CD14-positive monocyte (primary cell): ENCODE data around the gene LRP1B. TPM values are rescaled to one million over a fixed set of nuclear protein-coding genes. Genes with fewer than 3 reads are reported as not detected.

Experiments used
- DNase-seq, 3 donors: peaks; one replicate each; pipeline ENCODE4 v3.0.0-alpha.2; 2011 to 2022
- H2AFZ ChIP-seq: 2 replicates; pipeline ENCODE4 v1.6.0; 2012; ENCODE audit warnings: mild to moderate bottlenecking, low read depth, low read length, inconsistent platforms; ENCODE audit not compliant: insufficient read depth, poor library complexity, severe bottlenecking
- H3K27ac ChIP-seq, 2 donors: 1 replicate in 1 of 2; 2 replicates in 1 of 2; pipeline ENCODE4 v1.5.1; 2012 to 2013; ENCODE audit warnings: low read length in 2 of 2, control low read depth in 1 of 2, inconsistent platforms in 1 of 2, low read depth in 1 of 2, mild to moderate bottlenecking in 1 of 2
- H3K27me3 ChIP-seq, 2 donors: one replicate each; pipeline versions ENCODE4 v1.6.0 to v1.6.1; 2011 to 2013; ENCODE audit warnings: low read length in 2 of 2; ENCODE audit not compliant: control insufficient read depth in 2 of 2, insufficient read depth in 2 of 2
- H3K36me3 ChIP-seq, 2 donors: replicated peaks in 1 of 2; 1 replicate in 1 of 2; 2 replicates in 1 of 2; pipeline versions ENCODE4 v1.5.1 to v1.6.1; 2012 to 2013; ENCODE audit warnings: low read length in 2 of 2, control low read depth in 1 of 2, inconsistent platforms in 1 of 2, mild to moderate bottlenecking in 1 of 2; ENCODE audit not compliant: insufficient read depth in 2 of 2, control insufficient read depth in 1 of 2
- H3K4me1 ChIP-seq, 2 donors: 1 replicate in 1 of 2; 2 replicates in 1 of 2; pipeline versions ENCODE4 v1.5.1 to v1.6.1; 2012 to 2013; ENCODE audit warnings: low read length in 2 of 2, control low read depth in 1 of 2, inconsistent platforms in 1 of 2, mild to moderate bottlenecking in 1 of 2, moderate library complexity in 1 of 2; ENCODE audit not compliant: insufficient read depth in 2 of 2, control insufficient read depth in 1 of 2
- H3K4me2 ChIP-seq: replicated peaks from 2 replicates; pipeline ENCODE3; 2012; ENCODE audit warnings: low read length, moderate library complexity, mild to moderate bottlenecking; ENCODE audit not compliant: poor library complexity, severe bottlenecking; ENCODE audit errors: extremely low read depth
- H3K4me3 ChIP-seq, 3 experiments: fragments of 200-600 bp in 1 of 3; sonication (generic) in 1 of 3; replicated peaks in 1 of 3; 1 replicate in 2 of 3; 2 replicates in 1 of 3; pipeline ENCODE4 v1.5.1; 2011 to 2013; ENCODE audit warnings: low read length in 3 of 3, mild to moderate bottlenecking in 3 of 3, control low read depth in 2 of 3, low read depth in 2 of 3, inconsistent platforms in 1 of 3, moderate library complexity in 1 of 3
- H3K79me2 ChIP-seq: 2 replicates; pipeline ENCODE4 v1.6.0; 2012; ENCODE audit warnings: mild to moderate bottlenecking, control low read depth, inconsistent platforms, low read length, moderate library complexity; ENCODE audit not compliant: insufficient read depth
- H3K9ac ChIP-seq: 2 replicates; pipeline ENCODE4 v1.6.0; 2017; ENCODE audit warnings: low read length, mild to moderate bottlenecking; ENCODE audit not compliant: insufficient read depth, poor library complexity, severe bottlenecking
- H3K9me3 ChIP-seq, 2 donors: replicated peaks in 1 of 2; 1 replicate in 1 of 2; 2 replicates in 1 of 2; pipeline versions ENCODE4 v1.5.1 to v1.6.1; 2012 to 2013; ENCODE audit warnings: low read length in 2 of 2, control low read depth in 1 of 2; ENCODE audit not compliant: control insufficient read depth in 1 of 2, insufficient read depth in 1 of 2
- H4K20me1 ChIP-seq: 2 replicates; pipeline ENCODE4 v1.6.0; 2012; ENCODE audit warnings: mild to moderate bottlenecking, low read length, control low read depth, moderate library complexity; ENCODE audit not compliant: insufficient read depth
- H3K27ac Mint-ChIP-seq, 7 donors: one replicate each; pipeline ENCODE4 v1.8.0; 2020; ENCODE audit warnings: mild to moderate bottlenecking in 7 of 7, mixed read lengths in 7 of 7, moderate library complexity in 6 of 7, inconsistent platforms in 2 of 7
- H3K27me3 Mint-ChIP-seq, 3 donors: one replicate each; pipeline ENCODE4 v1.8.0; 2021 to 2022; ENCODE audit warnings: low read depth in 3 of 3, mild to moderate bottlenecking in 3 of 3, mixed read lengths in 3 of 3, moderate library complexity in 3 of 3, inconsistent platforms in 1 of 3
- H3K36me3 Mint-ChIP-seq, 2 donors: one replicate each; pipeline ENCODE4 v1.8.0; 2020; ENCODE audit warnings: mixed read lengths in 2 of 2, inconsistent platforms in 1 of 2, mild to moderate bottlenecking in 1 of 2
- H3K4me1 Mint-ChIP-seq: one replicate; pipeline ENCODE4 v1.8.0; 2020; ENCODE audit warnings: mild to moderate bottlenecking, mixed read lengths
- H3K4me3 Mint-ChIP-seq, 2 donors: one replicate each; pipeline ENCODE4 v1.8.0; 2020; ENCODE audit warnings: mild to moderate bottlenecking in 2 of 2, mixed read lengths in 2 of 2, moderate library complexity in 1 of 2
- H3K9me3 Mint-ChIP-seq, 7 donors: one replicate each; pipeline ENCODE4 v1.8.0; 2020 to 2022; ENCODE audit warnings: mixed read lengths in 7 of 7, mild to moderate bottlenecking in 6 of 7, moderate library complexity in 6 of 7, inconsistent platforms in 2 of 7
- CTCF ChIP-seq: fragments of 200-600 bp; IDR thresholded peaks from one replicate; pipeline ENCODE4 v1.8.0; 2022; ENCODE audit warnings: antibody characterized with exemption, mild to moderate bottlenecking
- WGBS: methylation state at CpG from one replicate; pipeline ENCODE4 v1.1.5; 2013; ENCODE audit warnings: missing lambda C conversion rate; ENCODE audit not compliant: insufficient coverage; 5-methylcytosine and 5-hydroxymethylcytosine counted together
- intact Hi-C, 2 donors: fragments of 100-400 bp; cut with micrococcal nuclease; formaldehyde crosslinking; loops; one replicate each; pipeline versions ENCODE4 v1.15.0 to v1.15.1; 2023
- polyA plus RNA-seq, 3 donors: library from polyadenylated mRNA; depleted of rRNA in 1 of 3; unstranded in 2 of 3; stranded (reverse) in 1 of 3; fragments of 300-500 nt in 2 of 3; fragments of >200 nt in 1 of 3; fragmentation: Illumina TruSeq in 2 of 3; gene quantifications; 1 replicate in 2 of 3; 2 replicates in 1 of 3; pipeline ENCODE4 v1.2.3, GENCODE V29; 2012 to 2021

LRP1B gene
- polyA plus RNA-seq, 3 donors: not detected

- H3K4me1 Mint-ChIP-seq: no peaks in the 10 kb centered on the region
- Histone ChIP-seq H4K20me1 (no peaks in the 10 kb centered on the region), H3K4me1 (no peaks in the 10 kb centered on the region), H2AFZ (no peak overlapping the region), H3K9me3 (peaks cover 0 to 5% of the 10 kb centered on the region in 2 donors), H3K4me3 (no peak overlapping the region), H3K4me2 (no peak overlapping the region), H3K79me2 (no peaks in the 10 kb centered on the region), H3K27ac (no peak overlapping the region), H3K9ac (no peak overlapping the region), H3K36me3 (no peaks in the 10 kb centered on the region), H3K27me3 (no peaks in the 10 kb centered on the region)
- intact Hi-C loops: no loop called here
- DNase-seq: no peak
- H3K27me3 Mint-ChIP-seq: no peaks in the 10 kb centered on the region
- WGBS: 94% methylated on average over 16 of the region's 17 CpGs
- no peak overlapping the region for H3K4me3 Mint-ChIP-seq
- no peaks in the 10 kb centered on the region for H3K36me3 Mint-ChIP-seq
- H3K9me3 Mint-ChIP-seq: peaks cover 0 to 14% (median 7%) of the 10 kb centered on the region in 7 donors
- no peak for TF ChIP-seq CTCF
- no peak overlapping the region for H3K27ac Mint-ChIP-seq
Observed at GRCh38 chr2:141440072-141440635, 690.7 kb downstream of the LRP1B start.

- Mint-ChIP-seq H3K27me3 (no peaks in the 10 kb centered on the region), H3K4me3 (no peak overlapping the region), H3K27ac (no peak overlapping the region), H3K36me3 (no peaks in the 10 kb centered on the region), H3K4me1 (no peaks in the 10 kb centered on the region), H3K9me3 (peaks cover 0 to 12% (median 7%) of the 10 kb centered on the region in 7 donors)
- Histone ChIP-seq H3K4me2 (no peak overlapping the region), H3K79me2 (no peaks in the 10 kb centered on the region), H3K9ac (no peak overlapping the region), H4K20me1 (no peaks in the 10 kb centered on the region), H3K9me3 (peaks cover 0 to 5% of the 10 kb centered on the region in 2 donors), H3K4me3 (no peak overlapping the region), H3K27me3 (no peaks in the 10 kb centered on the region), H3K4me1 (no peaks in the 10 kb centered on the region), H2AFZ (no peak overlapping the region), H3K36me3 (no peaks in the 10 kb centered on the region), H3K27ac (no peak overlapping the region)
- intact Hi-C loops: no loop called here
- TF ChIP-seq CTCF: no peak
- no peak for DNase-seq
Observed at GRCh38 chr2:141439524-141439923, 691.3 kb downstream of the LRP1B start.
